Measurements from ENCODE around the gene DNAH2. TPM values are rescaled to one million over a fixed set of nuclear protein-coding genes. Genes with fewer than 3 reads are reported as not detected.
A peak's percentile ranks its signal among the peaks of the same experiment; 100 is the strongest.

Gene DNAH2
- total and polyA plus RNA-seq, 2 of the 13 experiments (the other 11 are each of a cell fraction or from before 2014, with no cell fraction given), result not detected

DNA sequence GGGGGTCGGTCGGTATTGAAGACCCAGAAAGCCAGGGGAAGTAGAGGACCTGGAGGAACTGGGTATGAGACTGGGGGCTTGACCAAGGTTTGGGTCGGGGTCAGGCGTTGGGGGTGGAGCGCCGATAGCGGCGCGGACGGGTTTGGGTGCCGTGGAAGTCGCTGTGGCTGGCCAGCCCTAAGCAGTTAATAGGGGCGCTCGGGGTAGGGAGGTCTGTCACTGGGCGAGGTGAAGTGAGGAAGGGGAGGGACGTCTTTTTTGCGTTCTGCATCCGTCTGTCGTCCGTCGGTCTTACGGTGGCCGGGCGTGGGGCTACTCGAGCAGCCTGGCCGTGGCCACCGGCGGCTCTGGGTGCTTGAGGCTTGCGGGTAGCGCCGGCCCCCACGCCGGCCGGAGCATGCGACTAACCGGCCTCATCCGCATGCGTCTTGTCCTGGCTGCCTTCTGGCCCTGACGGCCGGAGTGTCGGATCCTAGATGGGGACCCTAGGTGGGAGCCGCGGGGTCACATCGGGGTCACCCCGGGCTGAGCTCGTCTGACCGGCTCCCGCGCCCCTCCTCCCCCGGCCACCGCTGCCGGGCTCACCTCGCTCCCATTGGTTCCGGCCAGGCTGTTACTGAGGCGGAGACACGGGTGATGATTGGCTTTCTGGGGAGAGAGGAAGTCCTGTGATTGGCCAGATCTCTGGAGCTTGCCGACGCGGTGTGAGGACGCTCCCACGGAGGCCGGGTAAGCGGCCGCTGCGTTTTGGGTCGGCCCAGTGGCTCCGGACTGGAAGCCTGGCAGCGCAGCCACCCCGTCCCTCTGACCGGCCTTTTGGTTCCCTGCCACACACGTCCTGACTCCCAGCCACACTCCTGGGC lies 127.0 kb downstream of the DNAH2 start (continued):
- TF ChIP-seq, protein P1, sequence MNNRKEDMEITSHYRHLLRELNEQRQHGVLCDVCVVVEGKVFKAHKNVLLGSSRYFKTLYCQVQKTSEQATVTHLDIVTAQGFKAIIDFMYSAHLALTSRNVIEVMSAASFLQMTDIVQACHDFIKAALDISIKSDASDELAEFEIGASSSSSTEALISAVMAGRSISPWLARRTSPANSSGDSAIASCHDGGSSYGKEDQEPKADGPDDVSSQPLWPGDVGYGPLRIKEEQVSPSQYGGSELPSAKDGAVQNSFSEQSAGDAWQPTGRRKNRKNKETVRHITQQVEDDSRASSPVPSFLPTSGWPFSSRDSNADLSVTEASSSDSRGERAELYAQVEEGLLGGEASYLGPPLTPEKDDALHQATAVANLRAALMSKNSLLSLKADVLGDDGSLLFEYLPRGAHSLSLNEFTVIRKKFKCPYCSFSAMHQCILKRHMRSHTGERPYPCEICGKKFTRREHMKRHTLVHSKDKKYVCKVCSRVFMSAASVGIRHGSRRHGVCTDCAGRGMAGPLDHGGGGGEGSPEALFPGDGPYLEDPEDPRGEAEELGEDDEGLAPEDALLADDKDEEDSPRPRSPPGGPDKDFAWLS (CRISPR knock-in tag; IDR thresholded peaks at IDR 0.05; ENCODE audit: borderline replicate concordance), result no peak
- peak; percentile 99 for TF ChIP-seq RFXAP (CRISPR knock-in tag; IDR thresholded peaks at IDR 0.05; ENCODE audit: borderline replicate concordance)
- no peak for TF ChIP-seq ZNF292 (CRISPR knock-in tag; IDR thresholded peaks at IDR 0.05; ENCODE audit: borderline replicate concordance, low read depth)
- TF ChIP-seq, protein P2, sequence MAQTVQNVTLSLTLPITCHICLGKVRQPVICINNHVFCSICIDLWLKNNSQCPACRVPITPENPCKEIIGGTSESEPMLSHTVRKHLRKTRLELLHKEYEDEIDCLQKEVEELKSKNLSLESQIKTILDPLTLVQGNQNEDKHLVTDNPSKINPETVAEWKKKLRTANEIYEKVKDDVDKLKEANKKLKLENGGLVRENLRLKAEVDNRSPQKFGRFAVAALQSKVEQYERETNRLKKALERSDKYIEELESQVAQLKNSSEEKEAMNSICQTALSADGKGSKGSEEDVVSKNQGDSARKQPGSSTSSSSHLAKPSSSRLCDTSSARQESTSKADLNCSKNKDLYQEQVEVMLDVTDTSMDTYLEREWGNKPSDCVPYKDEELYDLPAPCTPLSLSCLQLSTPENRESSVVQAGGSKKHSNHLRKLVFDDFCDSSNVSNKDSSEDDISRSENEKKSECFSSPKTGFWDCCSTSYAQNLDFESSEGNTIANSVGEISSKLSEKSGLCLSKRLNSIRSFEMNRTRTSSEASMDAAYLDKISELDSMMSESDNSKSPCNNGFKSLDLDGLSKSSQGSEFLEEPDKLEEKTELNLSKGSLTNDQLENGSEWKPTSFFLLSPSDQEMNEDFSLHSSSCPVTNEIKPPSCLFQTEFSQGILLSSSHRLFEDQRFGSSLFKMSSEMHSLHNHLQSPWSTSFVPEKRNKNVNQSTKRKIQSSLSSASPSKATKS (CRISPR knock-in tag; IDR thresholded peaks at IDR 0.05), result no peak
- no peak for TF ChIP-seq ZNF136 (CRISPR knock-in tag; IDR thresholded peaks at IDR 0.05; ENCODE audit: low read depth)
- no peak for TF ChIP-seq ELF4 (CRISPR knock-in tag; IDR thresholded peaks at IDR 0.05; ENCODE audit: borderline replicate concordance)
- no peak for TF ChIP-seq SMAD1 (CRISPR knock-in tag; IDR thresholded peaks at IDR 0.05; ENCODE audit: borderline replicate concordance, low read depth)
- 0 out of 2 replicates have a peak, but pooled peaks have one; percentile 42 for TF ChIP-seq ZGPAT (CRISPR knock-in tag; IDR thresholded peaks at IDR 0.05)
- TF ChIP-seq, protein P3, sequence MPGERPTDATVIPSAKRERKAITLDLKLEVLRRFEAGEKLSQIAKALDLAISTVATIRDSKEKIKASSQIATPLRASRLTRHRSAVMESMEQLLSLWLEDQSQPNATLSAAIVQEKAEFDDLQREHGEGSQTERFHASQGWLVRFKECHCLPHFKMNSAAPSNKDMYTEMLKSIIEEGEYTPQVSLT (CRISPR knock-in tag; IDR thresholded peaks at IDR 0.05; ENCODE audit: borderline replicate concordance, low read depth), result no peak
- no peak for TF ChIP-seq ZNF496 (CRISPR knock-in tag; IDR thresholded peaks at IDR 0.05; ENCODE audit: insufficient replicate concordance)
- TF ChIP-seq ZNF138 (CRISPR knock-in tag; IDR thresholded peaks at IDR 0.05; ENCODE audit: low read depth), result no peak
- TF ChIP-seq ZNF44 (CRISPR knock-in tag; IDR thresholded peaks at IDR 0.05), result no peak
- no peak for TF ChIP-seq ZKSCAN8 (CRISPR knock-in tag; IDR thresholded peaks at IDR 0.05; ENCODE audit: borderline replicate concordance)
- TF ChIP-seq SRSF9 (IDR thresholded peaks at IDR 0.05; ENCODE audit: borderline replicate concordance, insufficient read depth, low read depth, low read length, poor library complexity, severe bottlenecking), result no peak
- TF ChIP-seq ZBTB2 (CRISPR knock-in tag; IDR thresholded peaks at IDR 0.05; ENCODE audit: low read depth), result no peak
- peak; percentile 35; the same call in 1 of the 2 replicates for TF ChIP-seq ZNF563 (CRISPR knock-in tag; IDR thresholded peaks at IDR 0.05)
- TF ChIP-seq ZNF326 (CRISPR knock-in tag; IDR thresholded peaks at IDR 0.05; ENCODE audit: borderline replicate concordance), result peak; percentile 61; the same call in 1 of the 2 replicates
- TF ChIP-seq ZFAT (CRISPR knock-in tag; conservative IDR thresholded peaks at IDR 0.05), result no peak
- no peak for TF ChIP-seq ZNF556 (CRISPR knock-in tag; IDR thresholded peaks at IDR 0.05; ENCODE audit: borderline replicate concordance)
